Hepatocyte (in vitro differentiated cells): ENCODE data around the gene SETX. TPM values are rescaled to one million over a fixed set of nuclear protein-coding genes. Genes with fewer than 3 reads are reported as not detected.

Source experiments
- DNase-seq: peaks from one replicate; pipeline ENCODE4 v3.0.0-alpha.2; 2016; ENCODE audit warnings: low spot score
- H2AFZ ChIP-seq: fragments of 200-600 bp; sonication (generic); 2 replicates; pipeline ENCODE4 v1.6.0; 2016; ENCODE audit warnings: antibody characterized with exemption, mild to moderate bottlenecking
- H3K27ac ChIP-seq: fragments of 200-600 bp; sonication (generic); 2 replicates; pipeline ENCODE4 v1.5.1; 2016; ENCODE audit warnings: mild to moderate bottlenecking
- H3K27me3 ChIP-seq: fragments of 200-600 bp; sonication (generic); 2 replicates; pipeline ENCODE4 v1.6.1; 2016
- H3K36me3 ChIP-seq: fragments of 200-600 bp; sonication (generic); replicated peaks from 2 replicates; pipeline ENCODE4 v1.5.1; 2016; ENCODE audit warnings: low read depth; ENCODE audit not compliant: insufficient read depth
- H3K4me1 ChIP-seq: fragments of 200-600 bp; sonication (generic); 2 replicates; pipeline ENCODE4 v1.5.1; 2016; ENCODE audit warnings: mild to moderate bottlenecking, moderate library complexity; ENCODE audit not compliant: insufficient read depth
- H3K4me2 ChIP-seq: fragments of 200-600 bp; sonication (generic); 2 replicates; pipeline ENCODE4 v1.6.0; 2016
- H3K4me3 ChIP-seq: fragments of 200-600 bp; sonication (generic); 2 replicates; pipeline ENCODE4 v1.5.1; 2016; ENCODE audit warnings: mild to moderate bottlenecking
- H3K79me2 ChIP-seq: fragments of 200-600 bp; sonication (generic); 2 replicates; pipeline ENCODE4 v1.6.0; 2017; ENCODE audit warnings: mild to moderate bottlenecking
- H3K9me2 ChIP-seq: fragments of 200-600 bp; sonication (generic); replicated peaks from 2 replicates; pipeline ENCODE4 v1.6.0; 2017; ENCODE audit warnings: mild to moderate bottlenecking; ENCODE audit not compliant: insufficient read depth
- H3K9me3 ChIP-seq: fragments of 200-600 bp; sonication (generic); 2 replicates; pipeline ENCODE4 v1.5.1; 2016; ENCODE audit warnings: low read depth, mild to moderate bottlenecking
- H4K20me1 ChIP-seq: fragments of 200-600 bp; sonication (generic); 2 replicates; pipeline ENCODE4 v1.6.0; 2016; ENCODE audit warnings: mild to moderate bottlenecking; ENCODE audit not compliant: insufficient read depth, poor library complexity, severe bottlenecking
- EZH2 ChIP-seq: fragments of 200-600 bp; sonication (generic); IDR thresholded peaks from 2 replicates; pipeline ENCODE4 v1.6.1; 2016; ENCODE audit warnings: antibody characterized with exemption, mild to moderate bottlenecking, borderline replicate concordance
- EZH2phosphoT487 ChIP-seq: fragments of 200-600 bp; sonication (generic); IDR thresholded peaks from one replicate; pipeline ENCODE4 v1.6.1; 2018; ENCODE audit warnings: antibody characterized with exemption, mild to moderate bottlenecking, low read depth, moderate library complexity; ENCODE audit not compliant: unreplicated experiment, severe bottlenecking
- WGBS: methylation state at CpG from one replicate; pipeline ENCODE4 v1.1.6; 2016; ENCODE audit warnings: low lambda C conversion rate; ENCODE audit errors: missing lambda C conversion rate; 5-methylcytosine and 5-hydroxymethylcytosine counted together
- polyA plus RNA-seq: library from polyadenylated mRNA; unstranded; fragments of >200 nt; fragmentation: Nextera tagmentation; extraction: Ambion mirVana; gene quantifications from 2 replicates; pipeline ENCODE4 v1.2.1, GENCODE V29; 2016
- total RNA-seq: library from RNA; depleted of rRNA; stranded (reverse); fragments of >200 nt; gene quantifications from 2 replicates; pipeline ENCODE4 v1.2.3, GENCODE V29; 2014
- TF ChIP-seq, protein P1 (sequence below): fragments of 200-600 bp; sonication (generic); IDR thresholded peaks from 2 replicates; pipeline ENCODE4 v1.5.1; 2016; ENCODE audit warnings: antibody characterized with exemption, mild to moderate bottlenecking; ENCODE audit not compliant: poor library complexity

SETX gene
- total and polyA plus RNA-seq, 2 experiments from 2014 or later = 12.0 to 61.0 TPM

DNA sequence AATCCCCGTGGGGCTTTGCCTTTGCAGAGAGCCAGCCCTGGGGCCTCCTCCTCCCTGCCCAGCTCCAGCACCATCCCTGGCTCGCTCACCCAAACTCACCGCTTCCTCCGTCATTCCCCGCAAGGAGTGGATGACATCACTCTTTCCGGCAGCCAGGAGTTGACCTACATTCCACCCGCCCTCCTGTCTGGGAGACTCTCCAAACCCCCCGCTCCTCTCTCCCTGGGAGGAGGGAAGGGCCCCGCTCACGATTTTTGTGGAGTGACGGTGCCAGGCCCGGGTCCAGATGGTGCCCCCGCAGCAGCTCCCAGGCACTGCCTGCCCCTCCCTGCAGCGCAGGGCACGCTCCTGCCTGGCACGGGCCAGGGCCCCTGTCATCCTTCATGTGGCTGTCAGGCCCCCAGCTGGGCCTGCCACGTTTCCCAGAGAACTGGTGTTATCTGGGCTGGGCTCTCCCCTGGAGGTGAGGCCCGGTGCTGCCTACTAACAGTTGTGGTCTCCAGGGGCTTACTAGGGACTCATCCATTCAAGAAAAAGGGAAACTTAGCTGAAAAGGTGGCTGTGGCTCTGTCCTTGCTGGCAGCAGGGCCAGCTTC is 140.7 kb downstream of the SETX start:
- TF ChIP-seq EZH2 = no peak
- no peak for TF ChIP-seq EZH2phosphoT487
- H3K36me3 ChIP-seq = no peaks in the 10 kb centered on the region
- H3K79me2 ChIP-seq = no peaks in the 10 kb centered on the region
- peak overlapping the region; percentile 66 for H3K4me2 ChIP-seq
- no peak overlapping the region for H2AFZ ChIP-seq
- peak; percentile 84 for DNase-seq
- H3K27me3 ChIP-seq = no peaks in the 10 kb centered on the region
- no peak overlapping the region for H3K4me3 ChIP-seq
- peaks cover 12% of the 10 kb centered on the region for H3K4me1 ChIP-seq
- peak overlapping the region; percentile 44 for H3K27ac ChIP-seq
- no peaks in the 10 kb centered on the region for H3K9me2 ChIP-seq
- H3K9me3 ChIP-seq = no peaks in the 10 kb centered on the region
- H4K20me1 ChIP-seq = no peaks in the 10 kb centered on the region
- WGBS = 18% methylated on average over 17 of the region's 18 CpGs

DNA sequence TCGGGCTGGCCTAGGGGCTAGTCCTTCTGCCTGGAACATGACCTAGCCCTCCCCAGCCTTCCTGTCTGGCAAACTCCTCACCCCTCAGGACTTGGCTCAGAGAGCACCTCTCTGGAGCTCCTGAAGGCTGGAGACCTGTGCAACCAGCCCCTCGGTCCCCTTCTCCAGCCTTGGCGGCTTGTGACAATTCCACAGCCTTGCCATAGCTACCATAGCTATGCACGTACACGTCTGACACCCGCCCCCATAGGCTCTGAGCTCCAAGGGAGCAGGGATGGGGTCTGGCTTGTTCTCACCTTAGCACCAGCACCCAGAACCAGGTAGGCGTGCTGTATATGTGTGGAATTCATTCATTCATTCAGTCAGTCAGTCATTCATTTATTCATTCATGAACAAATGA is 143.2 kb downstream of the SETX start:
- H3K27ac ChIP-seq = no peak overlapping the region
- WGBS = 84% methylated on average over 7 of the region's 7 CpGs
- H3K27me3 ChIP-seq = no peaks in the 10 kb centered on the region
- no peaks in the 10 kb centered on the region for H3K79me2 ChIP-seq
- H3K9me3 ChIP-seq = no peaks in the 10 kb centered on the region
- H3K4me2 ChIP-seq = no peak overlapping the region
- no peak overlapping the region for H3K4me3 ChIP-seq
- H2AFZ ChIP-seq = no peak overlapping the region
- H3K36me3 ChIP-seq = no peaks in the 10 kb centered on the region
- H3K9me2 ChIP-seq = no peaks in the 10 kb centered on the region
- H4K20me1 ChIP-seq = no peaks in the 10 kb centered on the region
- no peak for TF ChIP-seq EZH2
- TF ChIP-seq, protein P1, sequence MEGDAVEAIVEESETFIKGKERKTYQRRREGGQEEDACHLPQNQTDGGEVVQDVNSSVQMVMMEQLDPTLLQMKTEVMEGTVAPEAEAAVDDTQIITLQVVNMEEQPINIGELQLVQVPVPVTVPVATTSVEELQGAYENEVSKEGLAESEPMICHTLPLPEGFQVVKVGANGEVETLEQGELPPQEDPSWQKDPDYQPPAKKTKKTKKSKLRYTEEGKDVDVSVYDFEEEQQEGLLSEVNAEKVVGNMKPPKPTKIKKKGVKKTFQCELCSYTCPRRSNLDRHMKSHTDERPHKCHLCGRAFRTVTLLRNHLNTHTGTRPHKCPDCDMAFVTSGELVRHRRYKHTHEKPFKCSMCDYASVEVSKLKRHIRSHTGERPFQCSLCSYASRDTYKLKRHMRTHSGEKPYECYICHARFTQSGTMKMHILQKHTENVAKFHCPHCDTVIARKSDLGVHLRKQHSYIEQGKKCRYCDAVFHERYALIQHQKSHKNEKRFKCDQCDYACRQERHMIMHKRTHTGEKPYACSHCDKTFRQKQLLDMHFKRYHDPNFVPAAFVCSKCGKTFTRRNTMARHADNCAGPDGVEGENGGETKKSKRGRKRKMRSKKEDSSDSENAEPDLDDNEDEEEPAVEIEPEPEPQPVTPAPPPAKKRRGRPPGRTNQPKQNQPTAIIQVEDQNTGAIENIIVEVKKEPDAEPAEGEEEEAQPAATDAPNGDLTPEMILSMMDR = no peak
- no peak for TF ChIP-seq EZH2phosphoT487
- DNase-seq = no peak
- peaks cover 12% of the 10 kb centered on the region for H3K4me1 ChIP-seq

Other genes starting within 250 kb of the SETX start
- gene NTNG2, start 192.9 kb downstream of the SETX start, total RNA-seq = 0.20 and 1.8 TPM in 2 replicates
- 0.17 and 0.48 TPM in 2 replicates for gene NTNG2, start 192.9 kb downstream of the SETX start, polyA plus RNA-seq
- 7.0 and 10.2 TPM in 2 replicates for gene TTF1, start 51.9 kb upstream of the SETX start, total RNA-seq
- 5.5 and 8.2 TPM in 2 replicates for gene TTF1, start 51.9 kb upstream of the SETX start, polyA plus RNA-seq
- 0.44 and 0.70 TPM in 2 replicates for gene CFAP77, start 55.2 kb upstream of the SETX start, total RNA-seq
- 1.2 and 4.2 TPM in 2 replicates for gene CFAP77, start 55.2 kb upstream of the SETX start, polyA plus RNA-seq
- gene BARHL1, start 227.6 kb upstream of the SETX start, total RNA-seq = not detected in 2 replicates
- not detected in 2 replicates for gene BARHL1, start 227.6 kb upstream of the SETX start, polyA plus RNA-seq